ENCODE measurements around the gene XRCC3. TPM values are rescaled to one million over a fixed set of nuclear protein-coding genes. Genes with fewer than 3 reads are reported as not detected.
"Not testable (repeated sequence)": the region's sequence is repeated elsewhere in the genome, so short reads cannot be mapped to it uniquely, and the experiment has no call there.

XRCC3 gene
- polyA plus RNA-seq, 3 donors, result 11.3 to 13.5 (median 12.2) TPM

DNA sequence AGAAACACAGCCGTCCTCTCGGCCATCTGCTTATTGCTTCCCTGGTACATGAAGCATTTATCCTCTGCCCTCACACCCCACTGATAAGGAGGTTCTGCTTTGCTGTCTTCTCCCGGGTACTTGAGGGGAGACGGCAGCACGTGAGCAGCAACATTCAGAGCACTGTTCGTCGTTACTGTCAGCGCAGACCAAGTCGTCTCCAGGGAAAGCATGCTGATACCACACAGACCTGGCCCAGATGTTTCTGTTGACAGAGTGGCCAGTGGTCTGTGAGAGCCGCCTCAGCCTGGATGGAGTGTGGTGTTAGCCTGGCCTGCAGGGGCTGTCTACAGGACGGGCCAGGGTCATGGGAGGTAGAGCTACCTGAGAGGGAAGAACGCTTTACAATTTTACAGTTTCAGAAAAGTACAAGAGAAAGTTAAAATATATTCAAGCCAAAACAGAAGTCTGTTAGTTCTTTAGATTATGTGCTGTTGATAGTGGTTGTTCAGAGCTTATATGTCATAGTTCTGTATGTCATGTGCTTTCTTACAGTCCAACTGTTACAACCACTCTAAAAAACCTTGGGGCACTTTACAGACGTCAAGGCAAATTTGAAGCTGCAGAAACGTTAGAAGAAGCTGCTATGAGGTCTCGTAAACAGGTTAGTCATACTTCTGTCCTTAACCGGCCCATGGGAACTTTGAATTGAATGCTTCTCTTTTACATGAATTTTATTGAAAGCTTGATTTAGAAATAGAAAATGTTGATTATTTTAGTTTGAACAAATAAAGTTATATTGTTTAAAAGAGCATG lies 38.2 kb downstream of the XRCC3 start:
- no peak for DNase-seq (ENCODE audit: low read depth in 3 of 3, low spot score in 2 of 3)

DNA sequence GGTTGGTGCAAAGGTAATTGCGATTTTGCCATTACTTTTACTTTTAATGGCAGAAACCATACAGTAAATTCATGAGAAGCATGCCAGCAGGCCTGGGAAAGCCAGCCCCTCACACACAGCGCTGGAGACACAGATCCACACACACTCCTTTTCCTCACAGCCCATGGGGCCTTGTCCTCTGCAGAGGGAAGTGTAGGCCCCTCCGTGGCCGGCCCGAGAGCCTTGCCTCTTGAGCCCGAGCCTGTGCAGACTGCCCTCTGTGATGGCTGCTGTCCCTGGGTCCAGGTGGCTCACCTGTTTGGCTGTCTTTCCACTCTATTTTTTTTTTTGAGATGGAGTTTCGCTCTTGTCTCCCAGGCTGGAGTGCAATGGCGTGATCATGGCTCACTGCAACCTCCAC lies 39.3 kb downstream of the XRCC3 start:
- DNase-seq (ENCODE audit: low read depth in 3 of 3, low spot score in 2 of 3), result no peak

DNA sequence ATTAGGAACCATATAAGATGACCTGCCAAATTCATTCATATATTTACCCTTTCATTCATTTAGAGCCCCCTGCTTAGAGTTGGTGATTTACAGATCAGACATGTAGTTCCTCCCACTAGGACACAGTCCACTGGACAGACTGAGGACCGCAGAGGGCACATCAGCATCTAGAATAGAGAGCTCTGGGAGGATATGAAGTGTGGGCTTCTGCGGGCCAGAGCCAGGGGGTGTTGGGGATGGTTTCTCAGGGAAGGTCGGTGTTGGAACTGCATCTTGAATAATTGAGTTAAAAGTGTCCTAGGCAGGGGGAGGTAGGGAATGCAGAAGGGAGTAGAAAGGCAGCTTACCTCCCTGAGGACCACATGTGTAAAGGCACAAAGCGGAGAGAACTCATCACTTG lies 43.3 kb downstream of the XRCC3 start:
- DNase-seq (ENCODE audit: low read depth in 3 of 3, low spot score in 2 of 3), result no peak

DNA sequence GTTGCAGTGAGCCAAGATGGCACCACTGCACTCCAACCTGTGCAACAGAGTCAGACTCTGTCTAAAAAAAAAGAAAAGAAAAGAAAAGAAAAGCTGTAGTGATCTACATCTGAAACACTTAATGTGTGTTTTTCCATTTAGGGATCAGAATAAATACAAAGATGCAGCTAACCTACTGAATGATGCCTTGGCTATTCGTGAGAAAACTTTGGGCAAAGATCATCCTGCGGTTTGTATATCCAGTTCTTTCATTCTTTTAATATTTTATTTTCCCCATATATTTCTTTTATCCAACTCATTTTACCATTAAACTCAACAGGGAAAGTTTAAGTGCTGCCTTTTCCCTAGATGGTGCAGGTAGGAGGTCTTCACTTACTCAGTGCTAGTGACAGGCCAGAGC lies 45.9 kb downstream of the XRCC3 start:
- no peak for DNase-seq (ENCODE audit: low read depth in 3 of 3, low spot score in 2 of 3)

DNA sequence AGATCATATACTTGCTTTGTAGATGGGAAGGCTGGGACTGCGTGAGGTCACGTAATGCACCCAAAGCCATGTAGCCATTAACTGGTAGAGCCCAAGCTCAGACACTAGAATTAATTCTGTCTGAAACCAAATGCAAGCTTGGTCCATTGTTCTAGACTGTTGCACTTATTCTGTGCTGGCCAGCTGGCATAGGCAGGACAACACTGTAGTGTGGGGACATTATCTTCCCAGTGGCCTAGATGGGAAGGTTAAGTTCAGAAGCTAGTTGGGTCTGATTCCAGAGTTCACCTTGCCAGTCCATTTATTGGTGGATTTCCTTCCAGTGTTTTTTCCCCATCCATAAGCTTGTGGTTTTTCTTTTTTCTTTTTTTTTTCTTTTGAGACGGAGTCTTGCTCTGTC lies 47.1 kb downstream of the XRCC3 start:
- no peak for DNase-seq (ENCODE audit: low read depth in 3 of 3, low spot score in 2 of 3)

DNA sequence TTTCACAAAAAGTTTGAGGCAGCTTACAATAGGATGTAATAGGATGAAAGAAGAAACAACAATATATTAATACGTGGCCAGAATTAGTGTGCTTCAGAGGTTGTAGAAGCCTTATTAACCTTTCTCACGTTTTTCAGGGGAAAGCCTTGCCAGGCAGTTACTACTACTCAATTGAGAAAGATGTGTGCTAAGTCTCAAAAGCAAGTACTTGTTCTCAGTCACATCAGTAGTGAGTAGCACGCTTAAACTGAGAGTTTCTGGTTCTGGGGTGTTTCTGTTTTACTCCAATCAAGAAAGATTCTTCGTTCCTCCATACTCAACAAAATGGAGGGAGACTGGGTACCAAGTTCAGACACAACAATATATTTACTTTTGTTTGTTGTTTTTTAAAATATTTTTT lies 47.6 kb downstream of the XRCC3 start:
- no peak for DNase-seq (ENCODE audit: low read depth in 3 of 3, low spot score in 2 of 3)

DNA sequence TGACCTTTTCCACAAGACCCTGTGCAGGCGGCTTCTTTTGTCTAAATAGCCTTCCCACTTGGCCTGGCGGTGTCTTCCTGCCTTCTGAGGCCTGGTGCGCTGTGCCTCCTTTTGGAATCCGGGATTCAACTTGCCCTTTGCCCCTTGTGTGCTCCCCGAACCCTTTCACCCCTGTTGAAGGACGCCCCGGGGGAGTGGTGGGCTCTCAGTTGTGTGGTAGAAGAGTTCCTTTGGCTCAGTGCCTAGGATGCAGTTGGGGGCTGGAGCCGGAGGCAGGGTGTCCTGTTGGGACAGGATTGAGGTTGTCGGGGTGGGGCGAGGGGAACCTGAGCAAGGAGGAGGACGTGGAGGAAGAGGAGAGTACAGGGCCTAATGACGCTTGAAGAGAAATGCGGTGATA lies 51.7 kb downstream of the XRCC3 start:
- no peak for DNase-seq (ENCODE audit: low read depth in 3 of 3, low spot score in 2 of 3)

DNA sequence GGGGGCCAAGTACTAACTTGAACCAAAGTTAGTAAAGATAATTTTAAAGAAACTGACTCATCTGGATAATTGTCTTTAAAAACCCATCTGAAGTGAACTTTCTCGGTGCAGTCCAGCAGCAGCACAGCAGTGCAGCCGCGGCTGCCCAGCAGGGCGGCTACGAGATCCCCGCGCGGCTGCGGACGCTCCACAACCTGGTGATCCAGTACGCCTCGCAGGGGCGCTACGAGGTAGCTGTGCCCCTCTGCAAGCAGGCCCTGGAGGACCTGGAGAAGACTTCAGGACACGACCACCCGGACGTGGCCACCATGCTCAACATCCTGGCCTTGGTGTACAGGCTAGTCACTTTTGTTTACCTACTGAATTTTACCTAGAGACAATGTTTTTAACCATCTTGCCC lies 52.7 kb downstream of the XRCC3 start:
- DNase-seq (ENCODE audit: low read depth in 3 of 3, low spot score in 2 of 3), result no peak

DNA sequence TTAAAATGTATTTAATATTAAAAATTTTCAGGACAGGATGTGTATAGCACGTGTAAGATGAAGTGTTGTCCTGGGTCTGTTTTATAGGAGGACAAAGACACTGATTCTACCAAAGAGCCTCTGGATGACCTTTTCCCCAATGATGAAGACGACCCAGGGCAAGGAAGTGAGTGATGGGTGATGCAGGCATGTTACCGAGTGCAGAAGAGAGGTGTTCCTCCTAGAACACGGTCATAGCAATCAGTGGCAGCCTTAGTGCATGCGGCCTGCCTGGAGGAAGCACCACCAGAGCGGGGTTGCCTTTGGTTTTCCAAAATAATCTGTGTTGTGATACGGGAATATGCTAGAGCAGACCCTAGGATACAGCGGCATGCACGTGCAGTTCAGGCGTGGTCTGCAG lies 53.2 kb downstream of the XRCC3 start:
- no peak for DNase-seq (ENCODE audit: low read depth in 3 of 3, low spot score in 2 of 3)

DNA sequence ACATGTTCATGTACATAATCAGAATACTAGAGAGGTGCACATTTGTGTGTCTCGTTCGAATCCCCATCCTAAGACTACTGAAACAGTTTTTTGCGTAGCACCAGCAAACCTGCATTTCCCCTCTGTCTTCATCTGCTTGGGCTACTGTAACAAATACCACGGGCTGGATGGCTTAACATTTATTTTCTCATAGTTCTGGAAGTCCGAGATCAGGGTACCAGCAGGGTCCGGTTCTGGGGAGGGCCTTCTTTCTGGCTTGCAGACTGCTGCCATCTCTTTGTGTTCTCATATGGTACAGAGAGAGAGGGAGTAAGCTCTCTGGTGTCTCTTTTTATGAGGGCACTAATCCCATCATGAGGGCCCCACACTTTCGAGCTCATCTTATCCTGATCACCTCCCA lies 55.6 kb downstream of the XRCC3 start:
- no peak for DNase-seq (ENCODE audit: low read depth in 3 of 3, low spot score in 2 of 3)

DNA sequence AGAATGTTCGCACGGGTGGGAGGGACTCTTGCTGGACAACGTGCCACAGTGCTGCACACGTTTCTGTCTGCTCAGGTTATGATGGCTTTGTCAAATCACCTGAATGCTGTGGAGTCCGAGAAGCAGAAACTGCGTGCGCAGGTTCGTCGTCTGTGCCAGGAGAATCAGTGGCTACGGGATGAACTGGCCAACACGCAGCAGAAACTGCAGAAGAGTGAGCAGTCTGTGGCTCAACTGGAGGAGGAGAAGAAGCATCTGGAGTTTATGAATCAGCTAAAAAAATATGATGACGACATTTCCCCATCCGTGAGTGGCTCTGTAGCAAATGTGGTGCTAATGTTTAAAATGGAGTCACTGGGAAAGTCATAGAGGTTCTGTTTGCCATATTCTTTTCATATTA lies 57.8 kb downstream of the XRCC3 start:
- no peak for DNase-seq (ENCODE audit: low read depth in 3 of 3, low spot score in 2 of 3)

DNA sequence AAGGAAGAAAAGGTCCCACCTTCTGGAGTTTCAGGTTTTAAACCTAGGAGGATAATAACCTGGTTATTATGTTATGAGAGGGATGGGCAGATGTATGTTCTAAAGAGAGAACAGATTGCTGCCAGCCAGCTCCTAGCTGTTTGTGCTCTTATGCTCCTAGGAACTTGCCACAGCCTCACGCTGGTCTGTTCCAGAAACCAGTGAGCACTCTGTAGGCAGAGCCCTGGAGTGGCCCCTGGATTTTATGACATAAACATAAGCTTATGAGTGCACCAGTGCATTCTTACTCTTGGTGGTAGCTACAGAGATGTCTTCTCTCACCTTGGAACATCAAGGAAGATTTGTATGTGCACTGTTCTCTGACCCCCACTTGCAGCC lies 58.5 kb downstream of the XRCC3 start:
- no peak for DNase-seq (ENCODE audit: low read depth in 3 of 3, low spot score in 2 of 3)

DNA sequence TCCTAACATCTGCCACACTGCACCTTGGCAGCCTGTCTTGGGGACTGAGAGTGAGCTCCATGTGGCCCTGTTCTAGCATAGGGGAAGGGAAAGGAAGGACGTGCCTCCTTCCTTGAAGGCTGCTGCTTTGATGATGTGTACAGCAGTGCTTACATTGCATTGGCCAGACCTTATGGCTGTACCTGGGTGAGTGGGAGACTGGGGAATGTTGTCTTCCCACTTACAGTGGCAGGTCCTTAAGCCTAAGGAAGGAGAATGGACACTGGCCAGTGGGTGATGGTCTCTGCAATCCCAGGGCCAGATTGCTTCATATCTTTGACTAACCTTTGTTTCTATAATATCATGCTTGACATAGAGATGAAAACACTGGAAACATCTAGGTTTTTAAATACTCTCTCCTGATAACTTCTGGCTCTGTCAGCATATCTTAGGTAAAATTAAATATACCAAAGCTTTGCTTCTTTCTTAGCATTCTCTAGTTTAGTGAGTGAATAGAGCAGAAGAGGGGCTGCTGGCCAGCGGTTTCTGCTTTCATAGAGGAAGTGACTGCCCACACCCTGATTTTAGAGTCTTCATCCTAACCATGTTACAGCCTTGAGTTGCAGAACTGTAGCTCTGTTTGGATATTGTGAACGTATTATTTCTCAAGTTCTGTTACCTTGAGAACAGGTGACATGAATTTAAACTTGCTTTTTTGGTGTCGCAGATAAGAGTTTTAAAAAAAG lies 59.1 kb downstream of the XRCC3 start:
- no peak for DNase-seq (ENCODE audit: low read depth in 3 of 3, low spot score in 2 of 3)

DNA sequence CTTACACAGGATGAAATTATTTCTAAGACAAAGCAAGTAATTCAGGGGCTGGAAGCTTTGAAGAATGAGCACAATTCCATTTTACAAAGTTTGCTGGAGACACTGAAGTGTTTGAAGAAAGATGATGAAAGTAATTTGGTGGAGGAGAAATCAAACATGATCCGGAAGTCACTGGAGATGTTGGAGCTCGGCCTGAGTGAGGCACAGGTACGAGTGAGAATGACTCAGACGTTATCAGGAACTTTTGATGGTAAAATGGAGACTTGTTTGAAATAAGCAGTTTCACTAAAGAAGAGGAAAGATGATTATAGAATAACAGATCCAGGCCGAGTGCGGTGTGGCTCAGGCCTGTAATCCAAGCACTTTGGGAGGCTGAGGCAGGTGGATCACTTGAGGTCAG lies 60.6 kb downstream of the XRCC3 start:
- DNase-seq (ENCODE audit: low read depth in 3 of 3, low spot score in 2 of 3), result no peak

DNA sequence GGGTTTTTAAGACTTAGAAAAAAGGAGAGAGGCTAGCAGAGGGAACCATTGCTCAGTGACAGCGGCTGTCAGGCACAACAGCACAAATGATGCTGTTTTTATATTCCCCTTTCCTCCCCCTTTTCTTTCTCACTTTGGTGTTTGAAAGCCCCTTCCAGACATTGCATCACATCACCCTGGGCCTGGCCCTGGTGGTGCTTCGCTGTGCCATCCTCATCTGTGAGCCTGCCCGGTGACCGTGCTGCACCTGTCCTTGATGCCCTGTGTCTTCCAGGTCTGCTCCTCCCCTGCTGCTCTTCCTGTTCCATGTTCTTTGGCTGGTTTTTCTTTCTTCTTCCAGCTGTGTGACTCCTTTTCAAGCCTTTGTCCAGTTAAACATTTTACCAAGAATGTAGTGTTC lies 61.4 kb downstream of the XRCC3 start:
- no peak for DNase-seq (ENCODE audit: low read depth in 3 of 3, low spot score in 2 of 3)

DNA sequence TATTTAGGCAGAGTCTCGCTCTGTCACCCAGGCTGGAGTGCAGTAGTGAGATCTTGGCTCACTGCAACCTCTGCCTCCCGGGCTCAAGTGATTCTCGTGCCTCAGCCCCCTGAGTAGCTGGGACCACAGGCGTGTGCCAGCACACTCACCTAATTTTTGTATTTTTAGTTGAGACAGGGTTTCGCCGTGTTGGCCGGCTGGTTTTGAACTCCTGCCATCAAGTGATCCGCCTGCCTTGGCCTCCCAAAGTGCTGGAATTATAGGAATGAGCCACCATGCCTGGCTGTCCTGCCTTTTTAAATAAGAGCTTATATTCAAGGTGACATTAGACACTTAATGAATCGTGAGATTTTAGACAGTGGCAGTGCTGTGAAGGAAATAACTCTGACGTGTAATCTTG lies 61.9 kb downstream of the XRCC3 start:
- not testable (repeated sequence) for DNase-seq (ENCODE audit: low read depth in 3 of 3, low spot score in 2 of 3)

DNA sequence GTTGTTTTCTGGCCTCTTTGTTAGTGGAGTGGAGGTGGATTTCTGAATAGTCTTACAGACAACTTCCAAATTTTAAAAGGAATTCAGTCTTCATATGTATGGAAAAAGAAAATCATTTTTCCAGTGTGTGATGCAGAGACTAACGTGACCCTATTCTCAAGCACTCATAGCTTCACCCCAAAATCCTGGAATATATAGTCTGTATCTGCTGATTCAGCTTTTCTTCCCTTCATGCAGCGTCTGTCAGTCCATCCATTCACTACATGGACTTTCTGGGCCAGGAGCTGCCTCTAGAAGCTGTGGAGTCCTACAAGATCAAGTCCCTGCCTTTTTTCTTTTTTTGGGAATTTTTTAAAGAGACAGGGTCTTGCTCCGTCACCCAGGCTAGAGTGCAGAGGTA lies 62.4 kb downstream of the XRCC3 start:
- DNase-seq (ENCODE audit: low read depth in 3 of 3, low spot score in 2 of 3), result no peak

DNA sequence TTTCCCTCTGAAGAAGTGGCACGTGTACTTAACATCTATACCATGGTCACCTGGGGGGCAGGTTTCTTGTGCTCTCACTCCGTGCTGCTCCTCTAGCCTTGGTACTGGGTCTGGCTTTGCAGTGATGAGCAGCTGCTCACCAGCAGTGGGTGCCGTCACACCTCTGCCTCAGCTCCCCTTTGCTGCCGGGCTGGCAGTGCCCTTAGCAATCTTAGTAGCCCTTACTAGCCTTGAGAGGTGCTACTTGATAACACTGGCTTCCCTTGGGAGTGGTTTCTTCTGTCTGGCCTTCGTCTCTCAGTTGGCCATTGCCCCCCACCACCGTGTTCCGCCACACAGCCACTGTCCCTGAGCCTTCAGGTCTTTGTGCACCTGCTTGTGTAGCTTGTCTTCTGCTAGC lies 63.7 kb downstream of the XRCC3 start:
- DNase-seq (ENCODE audit: low read depth in 3 of 3, low spot score in 2 of 3), result no peak

DNA sequence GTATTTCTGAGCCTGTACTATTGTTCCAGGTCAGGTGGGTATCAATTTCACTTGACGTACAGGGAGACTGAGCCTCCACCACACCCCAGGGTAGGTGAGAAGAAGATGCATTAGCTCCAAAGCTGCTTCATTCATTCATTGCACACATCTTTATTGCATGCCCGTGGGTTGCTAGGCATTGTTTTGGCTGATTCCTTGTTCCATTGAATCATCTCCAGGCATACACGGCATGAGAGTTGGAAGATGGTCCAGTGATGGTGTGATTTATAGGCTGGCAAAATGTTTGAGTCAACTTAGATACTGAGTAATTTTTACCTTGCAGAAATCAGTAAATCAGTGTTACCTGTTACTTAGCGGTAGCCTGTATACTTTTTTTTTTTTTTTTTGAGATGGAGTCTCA lies 65.0 kb downstream of the XRCC3 start:
- no peak for DNase-seq (ENCODE audit: low read depth in 3 of 3, low spot score in 2 of 3)

DNA sequence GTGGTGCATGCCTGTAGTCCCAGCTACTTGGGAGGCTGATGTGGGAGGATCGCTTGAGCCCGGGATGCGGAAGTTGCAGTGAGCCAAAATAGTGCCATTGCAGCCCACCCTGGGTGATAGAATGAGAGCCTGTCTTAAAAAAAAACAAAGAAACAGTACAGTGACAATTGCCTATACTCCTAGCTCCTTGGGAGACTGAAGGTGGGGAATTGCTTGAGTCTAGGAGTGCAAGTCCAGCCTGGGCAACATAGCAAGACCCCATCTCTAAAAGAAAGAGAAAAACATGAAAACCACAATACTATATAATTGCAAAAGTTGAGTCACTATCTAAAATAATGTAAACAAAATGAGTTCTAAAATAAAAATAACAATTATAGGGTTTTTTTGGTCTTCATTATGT lies 66.2 kb downstream of the XRCC3 start:
- no peak for DNase-seq (ENCODE audit: low read depth in 3 of 3, low spot score in 2 of 3)

Data from right renal cortex interstitium (tissue), 3 donors.